ENCODE measurements around the gene EPHB6. TPM values are rescaled to one million over a fixed set of nuclear protein-coding genes. Genes with fewer than 3 reads are reported as not detected.

The EPHB6 gene
- total RNA-seq, 1 experiment from 2014 or later, result 0.14 TPM

- no peak for DNase-seq
- Histone ChIP-seq H3K27me3 (peaks cover 9% of the 10 kb centered on the region; the same call in 1 of the 2 replicates), H3K4me1 (no peaks in the 10 kb centered on the region), H3K4me3 (no peak overlapping the region), H3K36me3 (no peaks in the 10 kb centered on the region), H3K27ac (no peak overlapping the region), H3K9me3 (replicated peaks) (no peaks in the 10 kb centered on the region)
Observed at GRCh38 chr7:142886866-142887265, 32.0 kb downstream of the EPHB6 start.

GRCh38 chr7:142887282-142888015 lies 32.6 kb downstream of the EPHB6 start:
- Histone ChIP-seq H3K4me3 (no peak overlapping the region), H3K36me3 (no peaks in the 10 kb centered on the region), H3K9me3 (replicated peaks) (no peaks in the 10 kb centered on the region), H3K27me3 (peaks cover 5% of the 10 kb centered on the region; the same call in 1 of the 2 replicates), H3K4me1 (no peaks in the 10 kb centered on the region), H3K27ac (no peak overlapping the region)
- no peak for DNase-seq

- Histone ChIP-seq H3K27me3 (no peaks in the 10 kb centered on the region; the same call in 1 of the 2 replicates), H3K9me3 (replicated peaks) (no peaks in the 10 kb centered on the region), H3K4me1 (no peaks in the 10 kb centered on the region), H3K4me3 (no peak overlapping the region), H3K36me3 (no peaks in the 10 kb centered on the region), H3K27ac (no peak overlapping the region)
- DNase-seq, result no peak
Observed at GRCh38 chr7:142889816-142890215, 34.9 kb downstream of the EPHB6 start.

- H3K36me3 ChIP-seq, result no peaks in the 10 kb centered on the region
- no peak for DNase-seq
- no peaks in the 10 kb centered on the region; the same call in 1 of the 2 replicates for H3K27me3 ChIP-seq
- H3K4me1 ChIP-seq, result no peaks in the 10 kb centered on the region
- H3K9me3 ChIP-seq (replicated peaks), result no peaks in the 10 kb centered on the region
- H3K4me3 ChIP-seq, result no peak overlapping the region
- no peak overlapping the region for H3K27ac ChIP-seq
Observed at GRCh38 chr7:142890874-142891485, 36.1 kb downstream of the EPHB6 start.

GRCh38 chr7:142891490-142892082 lies 36.7 kb downstream of the EPHB6 start:
- Histone ChIP-seq H3K4me1 (no peaks in the 10 kb centered on the region), H3K4me3 (no peak overlapping the region), H3K36me3 (no peaks in the 10 kb centered on the region), H3K27ac (no peak overlapping the region), H3K9me3 (replicated peaks) (no peaks in the 10 kb centered on the region), H3K27me3 (peaks cover 3% of the 10 kb centered on the region; the same call in 1 of the 2 replicates)
- DNase-seq, result no peak

GRCh38 chr7:142892951-142893350 lies 38.1 kb downstream of the EPHB6 start:
- H3K27me3 ChIP-seq, result peaks cover 3% of the 10 kb centered on the region; the same call in 1 of the 2 replicates
- no peaks in the 10 kb centered on the region for H3K4me1 ChIP-seq
- H3K4me3 ChIP-seq, result no peak overlapping the region
- no peaks in the 10 kb centered on the region for H3K9me3 ChIP-seq (replicated peaks)
- H3K36me3 ChIP-seq, result no peaks in the 10 kb centered on the region
- DNase-seq, result no peak
- H3K27ac ChIP-seq, result no peak overlapping the region

- Histone ChIP-seq H3K36me3 (no peaks in the 10 kb centered on the region), H3K27me3 (peaks cover 3% of the 10 kb centered on the region; the same call in 1 of the 2 replicates), H3K9me3 (replicated peaks) (no peaks in the 10 kb centered on the region), H3K4me3 (no peak overlapping the region), H3K4me1 (no peaks in the 10 kb centered on the region), H3K27ac (no peak overlapping the region)
- no peak for DNase-seq
Observed at GRCh38 chr7:142894112-142894984, 39.5 kb downstream of the EPHB6 start.

GRCh38 chr7:142894985-142895593 lies 40.2 kb downstream of the EPHB6 start:
- Histone ChIP-seq H3K27ac (no peak overlapping the region), H3K9me3 (replicated peaks) (no peaks in the 10 kb centered on the region), H3K4me1 (no peaks in the 10 kb centered on the region), H3K36me3 (no peaks in the 10 kb centered on the region), H3K27me3 (peaks cover 3% of the 10 kb centered on the region; the same call in 1 of the 2 replicates), H3K4me3 (no peak overlapping the region)
- DNase-seq, result no peak

- no peak for DNase-seq
- H3K27ac ChIP-seq, result no peak overlapping the region
- H3K27me3 ChIP-seq, result peaks cover 3% of the 10 kb centered on the region; the same call in 1 of the 2 replicates
- H3K9me3 ChIP-seq (replicated peaks), result no peaks in the 10 kb centered on the region
- no peaks in the 10 kb centered on the region for H3K36me3 ChIP-seq
- H3K4me1 ChIP-seq, result no peaks in the 10 kb centered on the region
- no peak overlapping the region for H3K4me3 ChIP-seq
Observed at GRCh38 chr7:142896151-142896550, 41.3 kb downstream of the EPHB6 start.

GRCh38 chr7:142896741-142897379 lies 42.0 kb downstream of the EPHB6 start:
- no peak overlapping the region for H3K4me3 ChIP-seq
- H3K27me3 ChIP-seq, result peaks cover 3% of the 10 kb centered on the region; the same call in 1 of the 2 replicates
- H3K27ac ChIP-seq, result no peak overlapping the region
- DNase-seq, result no peak
- H3K4me1 ChIP-seq, result no peaks in the 10 kb centered on the region
- H3K9me3 ChIP-seq (replicated peaks), result no peaks in the 10 kb centered on the region
- no peaks in the 10 kb centered on the region for H3K36me3 ChIP-seq

GRCh38 chr7:142897691-142898090 lies 42.8 kb downstream of the EPHB6 start:
- Histone ChIP-seq H3K36me3 (no peaks in the 10 kb centered on the region), H3K27me3 (peaks cover 3% of the 10 kb centered on the region; the same call in 1 of the 2 replicates), H3K27ac (no peak overlapping the region), H3K4me3 (no peak overlapping the region), H3K9me3 (replicated peaks) (no peaks in the 10 kb centered on the region), H3K4me1 (no peaks in the 10 kb centered on the region)
- no peak for DNase-seq

- Histone ChIP-seq H3K4me3 (no peak overlapping the region), H3K9me3 (replicated peaks) (no peaks in the 10 kb centered on the region), H3K27me3 (peaks cover 3% of the 10 kb centered on the region; the same call in 1 of the 2 replicates), H3K36me3 (no peaks in the 10 kb centered on the region), H3K27ac (no peak overlapping the region), H3K4me1 (no peaks in the 10 kb centered on the region)
- no peak for DNase-seq
Observed at GRCh38 chr7:142898377-142899170, 43.7 kb downstream of the EPHB6 start.

GRCh38 chr7:142899661-142900060 lies 44.8 kb downstream of the EPHB6 start:
- no peak overlapping the region for H3K4me3 ChIP-seq
- H3K4me1 ChIP-seq, result no peaks in the 10 kb centered on the region
- H3K9me3 ChIP-seq (replicated peaks), result no peaks in the 10 kb centered on the region

More at GRCh38 chr7:142899661-142900060, 44.8 kb downstream of the EPHB6 start:
- no peak for DNase-seq
- H3K27me3 ChIP-seq, result peaks cover 3% of the 10 kb centered on the region; the same call in 1 of the 2 replicates
- H3K36me3 ChIP-seq, result no peaks in the 10 kb centered on the region
- H3K27ac ChIP-seq, result no peak overlapping the region
